Smooth muscle cell (in vitro differentiated cells): ENCODE results near the gene MYH9. TPM values are rescaled to one million over a fixed set of nuclear protein-coding genes. Genes with fewer than 3 reads are reported as not detected.

ENCODE experiments used
- DNase-seq: peaks from one replicate; lab custom pipeline; 2025; ENCODE audit not compliant: unreplicated experiment; lab: John Stamatoyannopoulos, UW
- H2AFZ ChIP-seq: fragments of 200-600 bp; sonication (generic); 2 replicates; pipeline ENCODE4 v1.6.0; 2016; ENCODE audit warnings: antibody characterized with exemption, low read depth, mild to moderate bottlenecking
- H3F3A ChIP-seq: fragments of 200-600 bp; sonication (generic); 2 replicates; pipeline ENCODE4 v1.6.0; 2017; ENCODE audit warnings: antibody characterized with exemption, low read depth
- H3K27ac ChIP-seq: fragments of 200-600 bp; sonication (generic); 2 replicates; pipeline ENCODE4 v1.5.1; 2016; ENCODE audit warnings: low read depth, mild to moderate bottlenecking
- H3K27me3 ChIP-seq: fragments of 200-600 bp; sonication (generic); 2 replicates; pipeline ENCODE4 v1.6.1; 2016; ENCODE audit warnings: low read depth, mild to moderate bottlenecking
- H3K36me3 ChIP-seq: fragments of 200-600 bp; sonication (generic); 2 replicates; pipeline ENCODE4 v1.5.1; 2016; ENCODE audit warnings: low read depth
- H3K4me1 ChIP-seq: fragments of 200-600 bp; sonication (generic); 2 replicates; pipeline ENCODE4 v1.5.1; 2016; ENCODE audit warnings: low read depth
- H3K4me2 ChIP-seq: fragments of 200-600 bp; sonication (generic); 2 replicates; pipeline ENCODE4 v1.6.0; 2016; ENCODE audit warnings: mild to moderate bottlenecking
- H3K4me3 ChIP-seq: fragments of 200-600 bp; sonication (generic); 2 replicates; pipeline ENCODE4 v1.5.1; 2016; ENCODE audit warnings: mild to moderate bottlenecking
- H3K79me2 ChIP-seq: fragments of 200-600 bp; sonication (generic); 2 replicates; pipeline ENCODE4 v1.6.0; 2016; ENCODE audit warnings: low read depth, mild to moderate bottlenecking
- H3K9ac ChIP-seq: fragments of 200-600 bp; sonication (generic); 2 replicates; pipeline ENCODE4 v1.6.0; 2016; ENCODE audit warnings: low read depth
- H3K9me3 ChIP-seq: fragments of 200-600 bp; sonication (generic); replicated peaks from 2 replicates; pipeline ENCODE4 v1.5.1; 2016; ENCODE audit warnings: low read depth
- H4K20me1 ChIP-seq: fragments of 200-600 bp; sonication (generic); 2 replicates; pipeline ENCODE4 v1.6.0; 2016; ENCODE audit warnings: low read depth
- CTCF ChIP-seq: fragments of 200-600 bp; sonication (generic); IDR thresholded peaks from 2 replicates; pipeline ENCODE4 v1.5.1; 2017; ENCODE audit warnings: borderline replicate concordance, mild to moderate bottlenecking, antibody characterized with exemption; ENCODE audit not compliant: insufficient read depth, poor library complexity, severe bottlenecking
- WGBS: methylation state at CpG from one replicate; pipeline ENCODE4 v1.1.7; 2016; ENCODE audit warnings: low lambda C conversion rate; 5-methylcytosine and 5-hydroxymethylcytosine counted together
- polyA plus RNA-seq: library from polyadenylated mRNA; unstranded; fragments of >200 nt; fragmentation: Nextera tagmentation; extraction: Ambion mirVana; gene quantifications from 2 replicates; pipeline ENCODE4 v1.2.1, GENCODE V29; 2016
- total RNA-seq: library from RNA; depleted of rRNA; stranded (reverse); fragments of >200 nt; gene quantifications from 2 replicates; pipeline ENCODE4 v1.2.3, GENCODE V29; 2014

Gene MYH9
- total and polyA plus RNA-seq, 2 experiments from 2014 or later, result 350 to 361 TPM

DNA sequence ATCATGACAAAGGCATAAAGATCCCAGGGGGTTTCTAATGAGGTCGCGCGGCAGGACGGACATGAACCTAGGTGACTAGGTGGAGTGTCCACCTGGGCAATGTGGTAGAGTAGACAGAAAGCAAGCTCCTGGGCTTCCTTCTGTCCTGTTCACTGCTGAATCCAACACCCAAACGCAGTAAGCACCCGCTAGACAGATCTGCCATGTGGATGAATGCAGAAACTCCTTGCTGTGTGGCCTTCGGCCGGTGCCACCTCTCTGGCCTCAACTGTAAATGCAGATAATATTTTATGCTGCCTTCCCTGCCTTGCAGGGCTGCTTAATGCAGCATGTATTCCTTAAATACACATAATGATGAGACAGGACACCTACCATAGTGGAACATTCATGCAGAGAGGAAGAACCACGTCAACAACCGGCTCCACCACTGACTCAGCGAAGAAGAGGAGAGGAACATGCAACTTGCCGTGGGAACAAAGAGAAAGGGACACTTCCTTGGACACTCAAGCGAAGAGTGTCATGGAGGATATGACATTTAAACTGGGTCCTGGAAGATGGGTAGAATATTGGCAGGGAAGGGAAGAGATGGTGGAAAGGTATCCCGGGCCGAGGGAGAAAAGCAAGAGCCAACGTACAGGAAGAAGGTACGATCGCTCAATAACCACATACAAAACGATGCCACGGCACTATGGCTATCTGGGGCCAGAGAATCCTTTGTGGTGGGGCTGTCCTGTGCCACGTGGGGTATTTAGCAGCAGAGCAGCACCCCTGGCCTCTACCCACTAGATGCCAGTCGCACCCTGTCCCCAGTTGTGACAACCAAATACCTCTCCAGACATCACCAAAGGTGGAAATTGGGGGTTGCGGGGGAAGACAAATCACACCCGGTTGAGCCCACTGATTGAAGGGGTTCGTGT is 30.8 kb downstream of the MYH9 start:
- Histone ChIP-seq H4K20me1 (peaks cover 100% of the 10 kb centered on the region), H3K36me3 (no peaks in the 10 kb centered on the region), H3K9ac (peak overlapping the region; percentile 75), H3K79me2 (peaks cover 99% of the 10 kb centered on the region), H2AFZ (no peak overlapping the region), H3F3A (peaks cover 64% of the 10 kb centered on the region), H3K4me2 (peak overlapping the region; percentile 28), H3K27me3 (no peaks in the 10 kb centered on the region), H3K27ac (peak overlapping the region; percentile 82), H3K4me1 (peaks cover 63% of the 10 kb centered on the region), H3K4me3 (no peak overlapping the region), H3K9me3 (no peaks in the 10 kb centered on the region)
- no peak for TF ChIP-seq CTCF
- DNase-seq, result no peak
- WGBS, result 79% methylated on average over 25 of the region's 25 CpGs

GRCh38 chr22:36355894-36356293 is 31.9 kb downstream of the MYH9 start:
- Histone ChIP-seq H3K36me3 (no peaks in the 10 kb centered on the region), H3K4me3 (no peak overlapping the region), H3K9me3 (no peaks in the 10 kb centered on the region), H3K4me1 (peaks cover 62% of the 10 kb centered on the region), H2AFZ (no peak overlapping the region), H3K79me2 (peaks cover 99% of the 10 kb centered on the region), H3K27ac (peak overlapping the region; percentile 82), H3K9ac (peak overlapping the region; percentile 16), H4K20me1 (peaks cover 100% of the 10 kb centered on the region), H3K4me2 (peak overlapping the region; percentile 76), H3F3A (peaks cover 62% of the 10 kb centered on the region), H3K27me3 (no peaks in the 10 kb centered on the region)
- no peak for TF ChIP-seq CTCF
- DNase-seq, result no peak
- WGBS, result 96% methylated on average over 6 of the region's 6 CpGs

- H3K4me1 ChIP-seq, result peaks cover 62% of the 10 kb centered on the region
Measured at GRCh38 chr22:36355362-36355761, 32.4 kb downstream of the MYH9 start.

More at GRCh38 chr22:36355362-36355761, 32.4 kb downstream of the MYH9 start:
- Histone ChIP-seq H3K79me2 (peaks cover 99% of the 10 kb centered on the region), H3K4me2 (peak overlapping the region; percentile 76), H3K36me3 (no peaks in the 10 kb centered on the region), H3K27me3 (no peaks in the 10 kb centered on the region), H2AFZ (no peak overlapping the region), H3K27ac (peak overlapping the region; percentile 82), H3K9ac (peak overlapping the region; percentile 16), H3K9me3 (no peaks in the 10 kb centered on the region), H4K20me1 (peaks cover 100% of the 10 kb centered on the region), H3F3A (peaks cover 63% of the 10 kb centered on the region), H3K4me3 (peak overlapping the region; percentile 18)
- TF ChIP-seq CTCF, result no peak
- no peak for DNase-seq
- 46% methylated on average over 6 of the region's 6 CpGs for WGBS
